Measurements from ENCODE around the gene CAMK1D. TPM values are rescaled to one million over a fixed set of nuclear protein-coding genes. Genes with fewer than 3 reads are reported as not detected.
A peak's percentile ranks its signal among the peaks of the same experiment; 100 is the strongest.

CAMK1D gene
- total and polyA plus RNA-seq, 2 of the 8 experiments (the other 6 are each of a cell fraction or from before 2014, with no cell fraction given), result 3.5 to 10.6 TPM

- Histone ChIP-seq H2BK15ac (ENCODE audit: low read length) (no peak overlapping the region), H3K27me3 (replicated peaks in 1 of 4; ENCODE audit: control insufficient read depth in 3 of 4, extremely low read depth in 1 of 4, insufficient read depth in 3 of 4, low read length in 3 of 4) (no peaks in the 10 kb centered on the region), H3K4me2 (ENCODE audit: insufficient read depth in 1 of 2, low read depth in 2 of 2, low read length in 2 of 2) (no peak overlapping the region), H3K14ac (ENCODE audit: insufficient read length) (no peak overlapping the region), H3K9me3 (ENCODE audit: insufficient read depth in 2 of 2, low read depth in 1 of 2, low read length in 1 of 2) (no peaks in the 10 kb centered on the region), H3K23ac (ENCODE audit: insufficient read length) (no peak overlapping the region), H2BK20ac (ENCODE audit: low read length) (no peak overlapping the region), H3K18ac (ENCODE audit: extremely low read depth, low read length) (no peak overlapping the region), H2BK12ac (ENCODE audit: low read depth, low read length) (no peak overlapping the region), H4K8ac (ENCODE audit: extremely low read depth, insufficient read depth, low read length) (no peak overlapping the region), H3K36me3 (ENCODE audit: control insufficient read depth in 2 of 4, insufficient read depth in 4 of 4, low read length in 3 of 4) (no peaks in the 10 kb centered on the region), H3K4ac (replicated peaks; ENCODE audit: insufficient read length, low read depth, low read length) (no peak overlapping the region), H4K5ac (ENCODE audit: insufficient read length, low read depth, low read length) (no peak overlapping the region), H2BK5ac (ENCODE audit: low read depth, low read length) (no peak overlapping the region), H3K23me2 (ENCODE audit: low read depth, low read length) (peaks cover 6% of the 10 kb centered on the region), H3K79me2 (ENCODE audit: control insufficient read depth in 1 of 2, insufficient read depth in 2 of 2, low read length in 2 of 2) (no peaks in the 10 kb centered on the region), H3K4me1 (replicated peaks in 1 of 4; ENCODE audit: control insufficient read depth in 3 of 4, insufficient read depth in 4 of 4, low read length in 3 of 4) (peaks cover 0 to 11% (median 4%) of the 10 kb centered on the region in 4 experiments; a peak in 3 of 7 replicates), H4K91ac (replicated peaks; ENCODE audit: insufficient read length, low read length) (no peak overlapping the region), H3K27ac (ENCODE audit: low read depth, low read length) (no peak overlapping the region), H3K4me3 (ENCODE audit: extremely low read depth in 1 of 4, insufficient read depth in 2 of 4, low read depth in 3 of 4, low read length in 4 of 4) (no peak overlapping the region), H3K56ac (replicated peaks; ENCODE audit: insufficient read length, low read depth, low read length) (peak overlapping the region; percentile 80), H3K79me1 (ENCODE audit: low read depth, low read length) (no peaks in the 10 kb centered on the region), H2AFZ (ENCODE audit: low read length) (no peak overlapping the region), H3K9ac (replicated peaks in 1 of 4; ENCODE audit: extremely low read depth in 1 of 4, low read depth in 3 of 4, low read length in 3 of 4) (no peak overlapping the region), H2BK120ac (replicated peaks; ENCODE audit: low read depth, low read length) (no peak overlapping the region), H4K20me1 (replicated peaks in 1 of 2; ENCODE audit: control insufficient read depth in 1 of 2, insufficient read depth in 2 of 2, low read length in 2 of 2) (no peaks in the 10 kb centered on the region), H2AK5ac (ENCODE audit: low read depth, low read length) (no peak overlapping the region)
- 91 to 100% methylated on average over 1 to 3 of the region's 3 CpGs for WGBS, 2 experiments (ENCODE audit: extremely low coverage in 1 of 2, insufficient coverage in 1 of 2, insufficient read length in 1 of 2, insufficient replicate concordance in 2 of 2, low coverage in 1 of 2, low lambda C conversion rate in 2 of 2, missing lambda C conversion rate in 1 of 2)
- POLR2A ChIA-PET (ENCODE audit: partially characterized antibody), result no interaction called here
- no peak for DNase-seq (ENCODE audit: low read depth in 1 of 2, low spot score in 2 of 2)
- CTCF ChIA-PET (ENCODE audit: partially characterized antibody), result interaction anchor here (1.0 to 2.4 kb wide), 5 partner anchors 9 to 38 kb away, joined by 3 to 14 read pairs (median 4); no protein-coding TSS in a partner anchor
- no peak for FAIRE-seq
- no peak for TF ChIP-seq RFX5 (IDR thresholded peaks at IDR 0.05; ENCODE audit: borderline replicate concordance, low read depth, low read length)
- no peak for TF ChIP-seq GTF2F1 (IDR thresholded peaks at IDR 0.05; ENCODE audit: borderline replicate concordance, low read depth, low read length)
- no peak for TF ChIP-seq ATF3 (IDR thresholded peaks at IDR 0.05; ENCODE audit: insufficient read depth, low read depth, low read length)
- TF ChIP-seq SRF (IDR thresholded peaks at IDR 0.05; ENCODE audit: low read depth, low read length), result no peak
- no peak for TF ChIP-seq TCF12 (IDR thresholded peaks at IDR 0.05; ENCODE audit: low read depth, low read length)
- no peak for TF ChIP-seq FOSL1 (IDR thresholded peaks at IDR 0.05; ENCODE audit: insufficient read depth, low read depth, low read length)
- TF ChIP-seq SP4 (IDR thresholded peaks at IDR 0.05; ENCODE audit: low read length), result no peak
- no peak for TF ChIP-seq NRF1 (IDR thresholded peaks at IDR 0.05; ENCODE audit: low read depth, low read length)
- TF ChIP-seq TBP (IDR thresholded peaks at IDR 0.05; ENCODE audit: low read depth, low read length), result no peak
- TF ChIP-seq TAF1 (IDR thresholded peaks at IDR 0.05; ENCODE audit: low read depth, low read length), result no peak
Observed at GRCh38 chr10:12801214-12802087, 452.1 kb downstream of the CAMK1D start.

All from H1 (cell line).